DMS114 treated with DMSO at 0.1 percent for 48 hours (cell line): ENCODE measurements around the gene AKIP1.
"Not testable (repeated sequence)": the region's sequence is repeated elsewhere in the genome, so short reads cannot be mapped to it uniquely, and the experiment has no call there.

ENCODE experiments used
- DNase-seq: peaks from one replicate; lab custom pipeline; 2025; ENCODE audit not compliant: unreplicated experiment; lab: John Stamatoyannopoulos, UW

The AKIP1 gene

GRCh38 chr11:8914661-8915018, 3.7 kb downstream of the AKIP1 start:
- DNase-seq, result no peak

- no peak for DNase-seq
These were observed 6.3 kb downstream of the AKIP1 start for GRCh38 chr11:8917157-8917825.

- no peak for DNase-seq
These were observed 11.7 kb downstream of the AKIP1 start for GRCh38 chr11:8922691-8923090.

- DNase-seq, result no peak
These were observed 14.7 kb downstream of the AKIP1 start for GRCh38 chr11:8925711-8926110.

- DNase-seq, result no peak
These were observed 15.2 kb downstream of the AKIP1 start for GRCh38 chr11:8926236-8926635.

- no peak for DNase-seq
These were observed 16.2 kb downstream of the AKIP1 start for GRCh38 chr11:8927233-8927632.

- DNase-seq, result no peak
These were observed 17.2 kb downstream of the AKIP1 start for GRCh38 chr11:8928205-8928604.

GRCh38 chr11:8928981-8929615, 18.1 kb downstream of the AKIP1 start:
- DNase-seq, result no peak

- no peak for DNase-seq
These were observed 19.6 kb downstream of the AKIP1 start for GRCh38 chr11:8930456-8931175.

GRCh38 chr11:8932564-8933180, 21.7 kb downstream of the AKIP1 start, which contains the start of gene C11orf16:
C11orf16 (minus strand) TSS chr11:8932947; CDS start chr11:8932308, 639 bp downstream.
- no peak for DNase-seq

GRCh38 chr11:8933931-8934330, 22.9 kb downstream of the AKIP1 start:
- no peak for DNase-seq

GRCh38 chr11:8934742-8935488, 23.9 kb downstream of the AKIP1 start:
- no peak for DNase-seq

- DNase-seq, result not testable (repeated sequence)
These were observed 24.8 kb downstream of the AKIP1 start for GRCh38 chr11:8935789-8936188.

- no peak for DNase-seq
These were observed 26.2 kb downstream of the AKIP1 start for GRCh38 chr11:8937159-8937558.

- DNase-seq, result no peak
These were observed 26.7 kb downstream of the AKIP1 start for GRCh38 chr11:8937659-8938058.

GRCh38 chr11:8941341-8942103, 30.5 kb downstream of the AKIP1 start:
- DNase-seq, result no peak

- no peak for DNase-seq
These were observed 31.6 kb downstream of the AKIP1 start, which contains the start of gene ASCL3 for GRCh38 chr11:8942518-8943066. ASCL3 (minus strand) TSS chr11:8943016; CDS start chr11:8938161, 4,855 bp downstream.

GRCh38 chr11:8947230-8947943, 36.4 kb downstream of the AKIP1 start:
- DNase-seq, result no peak

GRCh38 chr11:8948886-8949285, 37.9 kb downstream of the AKIP1 start:
- DNase-seq, result no peak
